OCI-LY1 (cell line): ENCODE data around the gene NCOA5.
A peak's percentile ranks its signal among the peaks of the same experiment; 100 is the strongest.

ENCODE experiments used
- EZH2 ChIP-seq: fragments of 200-600 bp; sonication (generic), shearing (Covaris generic); IDR thresholded peaks from 2 replicates; pipeline ENCODE4 v1.8.0; 2017; ENCODE audit warnings: borderline replicate concordance, mixed run types, mild to moderate bottlenecking, antibody characterized with exemption, low read length, moderate library complexity, mixed read lengths
- TF ChIP-seq, protein P1 (sequence below): fragments of 200-600 bp; sonication (generic), shearing (Covaris generic); IDR thresholded peaks from 2 replicates; pipeline ENCODE4 v1.5.1; 2017; ENCODE audit warnings: mild to moderate bottlenecking, antibody characterized with exemption, low read length, moderate library complexity, mixed read lengths

DNA sequence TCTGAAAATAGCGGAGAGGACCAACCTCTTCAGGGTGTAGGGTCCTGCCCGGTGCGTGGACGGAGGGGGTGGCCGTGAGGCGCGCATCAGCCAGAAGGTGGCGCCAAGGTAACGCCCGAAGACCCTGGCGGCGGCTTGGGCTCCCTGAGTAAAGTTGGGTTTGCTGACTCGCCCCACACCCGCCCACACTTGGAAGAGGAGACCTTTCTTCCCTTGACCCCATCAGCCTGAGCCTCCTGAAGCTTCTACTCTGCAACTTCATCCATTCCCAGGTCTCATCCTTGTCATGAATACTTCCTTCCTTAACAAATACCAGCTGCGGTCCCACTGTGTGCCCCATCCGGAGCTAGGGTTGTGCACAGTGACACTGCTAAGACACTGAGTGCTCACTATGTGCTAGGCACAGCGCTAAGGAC lies 43.0 kb upstream of the NCOA5 start:
- TF ChIP-seq, protein P1, sequence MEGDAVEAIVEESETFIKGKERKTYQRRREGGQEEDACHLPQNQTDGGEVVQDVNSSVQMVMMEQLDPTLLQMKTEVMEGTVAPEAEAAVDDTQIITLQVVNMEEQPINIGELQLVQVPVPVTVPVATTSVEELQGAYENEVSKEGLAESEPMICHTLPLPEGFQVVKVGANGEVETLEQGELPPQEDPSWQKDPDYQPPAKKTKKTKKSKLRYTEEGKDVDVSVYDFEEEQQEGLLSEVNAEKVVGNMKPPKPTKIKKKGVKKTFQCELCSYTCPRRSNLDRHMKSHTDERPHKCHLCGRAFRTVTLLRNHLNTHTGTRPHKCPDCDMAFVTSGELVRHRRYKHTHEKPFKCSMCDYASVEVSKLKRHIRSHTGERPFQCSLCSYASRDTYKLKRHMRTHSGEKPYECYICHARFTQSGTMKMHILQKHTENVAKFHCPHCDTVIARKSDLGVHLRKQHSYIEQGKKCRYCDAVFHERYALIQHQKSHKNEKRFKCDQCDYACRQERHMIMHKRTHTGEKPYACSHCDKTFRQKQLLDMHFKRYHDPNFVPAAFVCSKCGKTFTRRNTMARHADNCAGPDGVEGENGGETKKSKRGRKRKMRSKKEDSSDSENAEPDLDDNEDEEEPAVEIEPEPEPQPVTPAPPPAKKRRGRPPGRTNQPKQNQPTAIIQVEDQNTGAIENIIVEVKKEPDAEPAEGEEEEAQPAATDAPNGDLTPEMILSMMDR, result peak; percentile 82
- TF ChIP-seq EZH2, result no peak
